D721Med (cell line): ENCODE results near the gene SIM1.

Source experiments
- DNase-seq: peaks from one replicate; pipeline ENCODE4 v3.0.0; 2011; ENCODE audit warnings: low spot score; ENCODE audit not compliant: insufficient read length
- FAIRE-seq: peaks from 2 replicates; lab custom pipeline; 2011; peaks lifted over from hg19 to GRCh38; lab: Jason Lieb, UNC
- TF ChIP-seq, protein P1 (sequence below): IDR thresholded peaks from 2 replicates; pipeline ENCODE4 v1.5.1; 2012; ENCODE audit warnings: mild to moderate bottlenecking, control low read depth; ENCODE audit not compliant: insufficient read depth; ENCODE audit errors: missing control alignments

SIM1 gene

DNA sequence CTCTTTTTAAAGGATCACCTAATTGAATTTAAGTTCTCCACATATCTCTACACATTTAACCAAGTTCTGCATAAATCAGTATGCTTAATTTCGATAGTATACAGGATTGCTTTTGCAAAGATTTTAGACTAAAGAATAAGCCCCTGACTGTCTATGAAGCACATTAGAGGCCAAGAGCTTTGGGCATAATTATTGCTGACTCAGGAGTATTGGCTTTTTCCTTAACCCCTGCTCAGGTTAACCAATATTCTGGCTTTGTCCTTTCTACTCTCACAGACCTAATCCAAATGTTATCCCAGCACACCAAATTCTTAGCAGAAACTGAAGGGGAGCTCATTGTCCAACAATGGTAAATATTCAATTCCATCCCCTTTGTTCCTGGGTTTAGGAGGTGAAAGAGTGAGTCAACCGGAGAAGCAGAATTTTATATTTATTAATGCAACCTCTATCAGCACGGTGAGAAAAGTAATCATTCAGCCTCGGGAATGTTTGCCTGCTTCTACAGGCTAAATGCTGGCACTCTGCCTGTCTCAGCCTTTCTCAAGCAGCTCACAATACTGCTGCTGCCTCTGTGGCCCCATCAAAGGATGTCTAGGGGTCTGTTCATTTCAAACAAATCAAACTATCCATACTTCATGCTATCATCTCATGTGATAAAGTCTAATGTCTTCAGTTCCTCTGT is 125.0 kb downstream of the SIM1 start:
- TF ChIP-seq, protein P1, sequence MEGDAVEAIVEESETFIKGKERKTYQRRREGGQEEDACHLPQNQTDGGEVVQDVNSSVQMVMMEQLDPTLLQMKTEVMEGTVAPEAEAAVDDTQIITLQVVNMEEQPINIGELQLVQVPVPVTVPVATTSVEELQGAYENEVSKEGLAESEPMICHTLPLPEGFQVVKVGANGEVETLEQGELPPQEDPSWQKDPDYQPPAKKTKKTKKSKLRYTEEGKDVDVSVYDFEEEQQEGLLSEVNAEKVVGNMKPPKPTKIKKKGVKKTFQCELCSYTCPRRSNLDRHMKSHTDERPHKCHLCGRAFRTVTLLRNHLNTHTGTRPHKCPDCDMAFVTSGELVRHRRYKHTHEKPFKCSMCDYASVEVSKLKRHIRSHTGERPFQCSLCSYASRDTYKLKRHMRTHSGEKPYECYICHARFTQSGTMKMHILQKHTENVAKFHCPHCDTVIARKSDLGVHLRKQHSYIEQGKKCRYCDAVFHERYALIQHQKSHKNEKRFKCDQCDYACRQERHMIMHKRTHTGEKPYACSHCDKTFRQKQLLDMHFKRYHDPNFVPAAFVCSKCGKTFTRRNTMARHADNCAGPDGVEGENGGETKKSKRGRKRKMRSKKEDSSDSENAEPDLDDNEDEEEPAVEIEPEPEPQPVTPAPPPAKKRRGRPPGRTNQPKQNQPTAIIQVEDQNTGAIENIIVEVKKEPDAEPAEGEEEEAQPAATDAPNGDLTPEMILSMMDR: no peak
- DNase-seq (no peak), FAIRE-seq (no peak)

DNA sequence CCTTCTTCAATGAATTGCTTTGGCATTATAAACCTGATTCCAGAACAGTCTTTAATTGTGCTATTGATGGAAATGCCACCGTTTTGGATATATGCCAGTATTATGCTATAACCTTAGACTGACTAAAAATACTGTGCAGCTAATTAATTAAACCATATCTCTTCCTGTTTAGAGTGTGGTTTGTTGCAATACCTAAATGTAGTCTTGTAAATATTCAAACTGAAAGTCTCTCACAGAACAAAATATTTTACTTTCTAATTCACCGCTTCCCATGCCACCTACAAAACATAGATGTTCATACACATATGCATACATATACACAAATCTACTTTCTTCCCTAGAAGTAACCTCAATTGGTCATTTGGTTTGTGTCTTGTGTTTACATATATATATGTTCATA is 126.6 kb downstream of the SIM1 start:
- DNase-seq (no peak), FAIRE-seq (no peak)
- TF ChIP-seq, protein P1: no peak

DNA sequence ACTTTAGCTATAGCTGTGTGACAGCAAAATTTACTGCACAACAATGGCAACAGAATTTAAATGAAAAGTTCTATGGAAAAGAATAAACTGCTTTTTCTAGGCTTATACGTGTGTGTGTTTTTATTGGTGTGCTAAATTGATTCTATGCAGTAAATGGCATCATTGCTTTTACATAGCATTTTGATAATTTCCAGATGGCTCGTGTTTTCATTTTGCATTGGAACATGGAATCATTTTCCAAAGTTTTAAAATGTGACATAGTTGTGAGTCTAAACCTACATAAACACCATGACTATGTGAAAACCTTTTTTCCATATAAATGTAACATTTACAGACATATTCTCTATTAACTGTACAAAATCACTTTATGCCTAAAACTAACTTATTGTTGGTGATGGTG is 127.8 kb downstream of the SIM1 start:
- TF ChIP-seq, protein P1: no peak
- DNase-seq: no peak
- no peak for FAIRE-seq

DNA sequence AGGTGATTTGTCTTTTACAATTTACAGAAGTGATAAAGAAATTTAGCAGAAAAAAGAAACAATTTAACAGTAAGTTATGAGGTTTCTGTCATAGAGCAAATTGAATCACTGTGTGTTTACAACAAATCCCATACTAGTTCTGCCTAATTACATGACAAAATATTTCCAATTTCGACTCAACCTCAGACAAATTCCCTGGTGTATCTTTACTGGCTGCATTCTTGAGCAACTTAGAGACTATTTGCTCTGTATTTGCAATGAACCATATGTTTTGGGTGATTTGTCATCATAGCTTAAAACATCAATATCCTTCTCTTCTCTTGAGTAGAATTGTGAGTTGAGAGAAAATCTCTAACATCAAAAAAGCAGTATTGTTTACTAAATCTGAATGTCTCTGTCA is 128.7 kb downstream of the SIM1 start:
- no peak for FAIRE-seq
- TF ChIP-seq, protein P1: no peak
- DNase-seq: no peak
